ENCODE results near the gene CDK6.

DNA sequence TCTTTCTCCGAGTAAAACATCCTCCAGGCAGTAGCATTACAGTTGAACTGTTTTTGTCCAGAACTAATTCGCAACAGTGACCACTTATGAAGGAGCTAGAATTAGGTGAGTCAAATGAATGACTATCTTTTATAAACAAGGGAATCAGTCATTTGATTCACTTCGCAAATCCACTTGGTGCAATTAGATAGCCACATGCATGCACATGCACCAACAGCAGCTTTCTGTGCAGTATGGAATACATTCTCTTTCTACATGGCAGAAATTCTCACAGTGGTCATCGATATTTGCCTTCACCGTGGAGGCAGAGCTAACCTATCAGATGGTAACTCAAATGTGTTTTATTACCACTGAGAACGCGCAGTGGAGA, 118.8 kb downstream of the CDK6 start:
- no peak for TF ChIP-seq RCOR1 (IDR thresholded peaks at IDR 0.05; ENCODE audit: low read depth, low read length)
- no peak for TF ChIP-seq RAD21 (conservative IDR thresholded peaks at IDR 0.05 in 1 of 2, IDR thresholded peaks at IDR 0.05 in 1 of 2)
- TF ChIP-seq, protein P1, sequence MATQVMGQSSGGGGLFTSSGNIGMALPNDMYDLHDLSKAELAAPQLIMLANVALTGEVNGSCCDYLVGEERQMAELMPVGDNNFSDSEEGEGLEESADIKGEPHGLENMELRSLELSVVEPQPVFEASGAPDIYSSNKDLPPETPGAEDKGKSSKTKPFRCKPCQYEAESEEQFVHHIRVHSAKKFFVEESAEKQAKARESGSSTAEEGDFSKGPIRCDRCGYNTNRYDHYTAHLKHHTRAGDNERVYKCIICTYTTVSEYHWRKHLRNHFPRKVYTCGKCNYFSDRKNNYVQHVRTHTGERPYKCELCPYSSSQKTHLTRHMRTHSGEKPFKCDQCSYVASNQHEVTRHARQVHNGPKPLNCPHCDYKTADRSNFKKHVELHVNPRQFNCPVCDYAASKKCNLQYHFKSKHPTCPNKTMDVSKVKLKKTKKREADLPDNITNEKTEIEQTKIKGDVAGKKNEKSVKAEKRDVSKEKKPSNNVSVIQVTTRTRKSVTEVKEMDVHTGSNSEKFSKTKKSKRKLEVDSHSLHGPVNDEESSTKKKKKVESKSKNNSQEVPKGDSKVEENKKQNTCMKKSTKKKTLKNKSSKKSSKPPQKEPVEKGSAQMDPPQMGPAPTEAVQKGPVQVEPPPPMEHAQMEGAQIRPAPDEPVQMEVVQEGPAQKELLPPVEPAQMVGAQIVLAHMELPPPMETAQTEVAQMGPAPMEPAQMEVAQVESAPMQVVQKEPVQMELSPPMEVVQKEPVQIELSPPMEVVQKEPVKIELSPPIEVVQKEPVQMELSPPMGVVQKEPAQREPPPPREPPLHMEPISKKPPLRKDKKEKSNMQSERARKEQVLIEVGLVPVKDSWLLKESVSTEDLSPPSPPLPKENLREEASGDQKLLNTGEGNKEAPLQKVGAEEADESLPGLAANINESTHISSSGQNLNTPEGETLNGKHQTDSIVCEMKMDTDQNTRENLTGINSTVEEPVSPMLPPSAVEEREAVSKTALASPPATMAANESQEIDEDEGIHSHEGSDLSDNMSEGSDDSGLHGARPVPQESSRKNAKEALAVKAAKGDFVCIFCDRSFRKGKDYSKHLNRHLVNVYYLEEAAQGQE (IDR thresholded peaks at IDR 0.05), result no peak

Measured in A549 (cell line).